H9 (cell line): ENCODE measurements around the gene STYK1. TPM values are rescaled to one million over a fixed set of nuclear protein-coding genes. Genes with fewer than 3 reads are reported as not detected.
A peak's percentile ranks its signal among the peaks of the same experiment; 100 is the strongest.

Experiments
- DNase-seq: peaks from one replicate; pipeline ENCODE4 v3.0.0-alpha.2; 2017
- H2AFZ ChIP-seq: one replicate; pipeline ENCODE4 v1.6.1; 2013; ENCODE audit warnings: mild to moderate bottlenecking, low read length, control low read depth, moderate library complexity
- H2AK5ac ChIP-seq: 2 replicates; pipeline ENCODE4 v1.6.1; 2013; ENCODE audit warnings: low read length, control low read depth, mixed read lengths; ENCODE audit not compliant: insufficient read length
- H2BK120ac ChIP-seq: one replicate; pipeline ENCODE4 v1.6.1; 2013; ENCODE audit warnings: low read depth, mild to moderate bottlenecking, low read length, control low read depth, inconsistent platforms; ENCODE audit not compliant: poor library complexity, severe bottlenecking
- H2BK12ac ChIP-seq: 2 replicates; pipeline ENCODE4 v1.6.1; 2013; ENCODE audit warnings: low read length, control low read depth, mixed read lengths, low read depth; ENCODE audit not compliant: insufficient read length
- H2BK15ac ChIP-seq: 2 replicates; pipeline ENCODE4 v1.6.1; 2013; ENCODE audit warnings: low read depth, low read length, control low read depth
- H2BK20ac ChIP-seq: one replicate; pipeline ENCODE4 v1.6.1; 2013; ENCODE audit warnings: low read depth, mild to moderate bottlenecking, low read length, control low read depth, inconsistent platforms; ENCODE audit not compliant: poor library complexity, severe bottlenecking
- H2BK5ac ChIP-seq: 2 replicates; pipeline ENCODE4 v1.6.1; 2013; ENCODE audit warnings: low read length, control low read depth, mixed read lengths; ENCODE audit not compliant: insufficient read length
- H3K14ac ChIP-seq: 2 replicates; pipeline ENCODE4 v1.6.1; 2013; ENCODE audit warnings: low read length, control low read depth; ENCODE audit not compliant: insufficient read depth
- H3K18ac ChIP-seq: 2 replicates; pipeline ENCODE4 v1.6.1; 2013; ENCODE audit warnings: low read depth, mild to moderate bottlenecking, mixed read lengths, low read length, control low read depth; ENCODE audit not compliant: insufficient read length
- H3K23ac ChIP-seq: 2 replicates; pipeline ENCODE4 v1.6.1; 2013; ENCODE audit warnings: low read length, control low read depth, mixed read lengths, low read depth; ENCODE audit not compliant: insufficient read length
- H3K23me2 ChIP-seq: 2 replicates; pipeline ENCODE4 v1.6.1; 2013; ENCODE audit warnings: low read depth, mild to moderate bottlenecking, mixed read lengths, low read length, control low read depth; ENCODE audit not compliant: insufficient read length, poor library complexity, severe bottlenecking
- H3K27ac ChIP-seq: 2 replicates; pipeline ENCODE4 v1.5.1; 2013; ENCODE audit warnings: low read length, control low read depth, mixed read lengths, low read depth; ENCODE audit not compliant: insufficient read length
- H3K27me3 ChIP-seq: 2 replicates; pipeline ENCODE4 v1.6.1; 2013; ENCODE audit warnings: low read length, control low read depth, inconsistent platforms; ENCODE audit not compliant: insufficient read depth
- H3K4ac ChIP-seq: 2 replicates; pipeline ENCODE4 v1.6.1; 2013; ENCODE audit warnings: low read depth, mild to moderate bottlenecking, control low read depth, inconsistent platforms, low read length, moderate library complexity
- H3K4me1 ChIP-seq: 2 replicates; pipeline ENCODE4 v1.6.1; 2013; ENCODE audit warnings: low read length, control low read depth, inconsistent platforms; ENCODE audit not compliant: insufficient read depth
- H3K4me2 ChIP-seq: 2 replicates; pipeline ENCODE4 v1.6.1; 2013; ENCODE audit warnings: low read length, control low read depth, mixed read lengths; ENCODE audit not compliant: insufficient read length, insufficient read depth
- H3K56ac ChIP-seq: 2 replicates; pipeline ENCODE4 v1.6.1; 2013; ENCODE audit warnings: low read depth, mild to moderate bottlenecking, mixed read lengths, low read length, control low read depth; ENCODE audit not compliant: insufficient read length
- H3K79me1 ChIP-seq: 2 replicates; pipeline ENCODE4 v1.6.1; 2013; ENCODE audit warnings: low read depth, mild to moderate bottlenecking, moderate library complexity, low read length, control low read depth, inconsistent platforms; ENCODE audit not compliant: insufficient read depth, poor library complexity, severe bottlenecking
- H3K79me2 ChIP-seq: 2 replicates; pipeline ENCODE4 v1.6.1; 2013; ENCODE audit warnings: low read length, control low read depth, inconsistent platforms; ENCODE audit not compliant: insufficient read depth
- H3K9ac ChIP-seq: 2 replicates; pipeline ENCODE4 v1.6.1; 2013; ENCODE audit warnings: low read length, control low read depth, mixed read lengths; ENCODE audit not compliant: insufficient read length; ENCODE audit errors: extremely low read depth
- H3K9me3 ChIP-seq: one replicate; pipeline ENCODE4 v1.6.1; 2013; ENCODE audit warnings: low read depth, low read length, inconsistent platforms; ENCODE audit not compliant: control insufficient read depth
- H3T11ph ChIP-seq: one replicate; pipeline ENCODE4 v1.6.1; 2013; ENCODE audit warnings: mild to moderate bottlenecking, low read length, control low read depth, inconsistent platforms
- H4K20me1 ChIP-seq: one replicate; pipeline ENCODE4 v1.6.1; 2013; ENCODE audit not compliant: control insufficient read depth, insufficient read length, insufficient read depth
- H4K5ac ChIP-seq: 2 replicates; pipeline ENCODE4 v1.6.1; 2013; ENCODE audit warnings: low read depth, mild to moderate bottlenecking, mixed read lengths, low read length, control low read depth; ENCODE audit not compliant: insufficient read length
- H4K8ac ChIP-seq: replicated peaks from 2 replicates; pipeline ENCODE4 v1.6.1; 2013; ENCODE audit warnings: low read length, control low read depth, mixed read lengths, low read depth; ENCODE audit not compliant: insufficient read length
- H4K91ac ChIP-seq: 2 replicates; pipeline ENCODE4 v1.6.1; 2013; ENCODE audit warnings: low read depth, mild to moderate bottlenecking, moderate library complexity, mixed read lengths, low read length, control low read depth; ENCODE audit not compliant: insufficient read length
- H3K27ac Mint-ChIP-seq, 3 experiments: 2 replicates in 2 of 3; 3 replicates in 1 of 3; pipeline ENCODE4 v1.8.0; 2020 to 2021; ENCODE audit warnings: mixed read lengths in 3 of 3, mild to moderate bottlenecking in 1 of 3, moderate library complexity in 1 of 3
- H3K27me3 Mint-ChIP-seq: 2 replicates; pipeline ENCODE4 v1.8.0; 2021; ENCODE audit warnings: low read depth, mild to moderate bottlenecking, moderate library complexity, mixed read lengths
- H3K36me3 Mint-ChIP-seq, 3 experiments: 2 replicates in 2 of 3; 3 replicates in 1 of 3; pipeline ENCODE4 v1.8.0; 2020 to 2021; ENCODE audit warnings: low read depth in 3 of 3, mixed read lengths in 3 of 3; ENCODE audit not compliant: insufficient read depth in 1 of 3
- H3K4me1 Mint-ChIP-seq, 2 experiments: 2 replicates each; pipeline ENCODE4 v1.8.0; 2020; ENCODE audit warnings: mixed read lengths in 2 of 2
- H3K4me3 Mint-ChIP-seq, 2 experiments: 2 replicates in 1 of 2; 3 replicates in 1 of 2; pipeline ENCODE4 v1.8.0; 2020 to 2021; ENCODE audit warnings: mild to moderate bottlenecking in 2 of 2, mixed read lengths in 2 of 2, moderate library complexity in 1 of 2
- H3K9me3 Mint-ChIP-seq, 2 experiments: 2 replicates in 1 of 2; 3 replicates in 1 of 2; pipeline ENCODE4 v1.8.0; 2020; ENCODE audit warnings: mild to moderate bottlenecking in 2 of 2, mixed read lengths in 2 of 2, moderate library complexity in 1 of 2
- WGBS: extraction: QIAGEN DNeasy Blood & Tissue Kit; methylation state at CpG from one replicate; pipeline ENCODE4 v1.1.7; 2013; ENCODE audit warnings: missing lambda C conversion rate, low lambda C conversion rate, mixed read lengths; ENCODE audit not compliant: insufficient read length; ENCODE audit errors: extremely low coverage; 5-methylcytosine and 5-hydroxymethylcytosine counted together
- total RNA-seq: library from RNA; stranded (reverse); gene quantifications from 2 replicates; pipeline ENCODE4 v1.2.1, GENCODE V29; 2021
- TF ChIP-seq, protein P1 (sequence below): fragments of 200-600 bp; sonication (generic); conservative IDR thresholded peaks from 3 replicates; pipeline ENCODE4 v1.8.0; 2021; ENCODE audit warnings: antibody characterized with exemption, mild to moderate bottlenecking

The STYK1 gene
- total RNA-seq, 1 experiment from 2014 or later: 0.37 TPM

DNA sequence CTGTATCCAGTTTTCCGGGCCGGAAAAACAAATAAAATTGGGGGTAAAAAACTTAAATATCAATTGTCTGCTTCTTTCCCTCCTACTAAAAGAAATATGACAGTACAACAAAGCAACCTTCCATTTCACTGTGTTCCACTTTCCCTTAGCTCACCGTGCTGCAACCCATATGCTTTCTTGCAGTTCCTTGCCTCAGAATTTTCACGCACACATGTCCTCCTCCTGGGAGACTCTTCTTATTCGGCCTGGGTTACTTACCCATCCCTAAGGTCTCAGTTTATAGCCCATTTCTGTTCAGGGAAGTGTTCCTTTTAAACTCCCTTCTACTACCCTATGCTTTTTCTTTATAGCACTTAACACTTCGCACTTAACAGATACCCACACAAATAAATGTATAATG lies 56.0 kb downstream of the STYK1 start:
- H3T11ph ChIP-seq: no peak overlapping the region
- no peak overlapping the region for H2AK5ac ChIP-seq
- peak overlapping the region in 1 of 3 experiments; percentile 3; a peak in 1 of 7 replicates for H3K27ac Mint-ChIP-seq
- H2BK5ac ChIP-seq: no peak overlapping the region
- no peak for DNase-seq
- H2AFZ ChIP-seq: no peak overlapping the region
- no peak overlapping the region for H4K8ac ChIP-seq
- TF ChIP-seq, protein P1, sequence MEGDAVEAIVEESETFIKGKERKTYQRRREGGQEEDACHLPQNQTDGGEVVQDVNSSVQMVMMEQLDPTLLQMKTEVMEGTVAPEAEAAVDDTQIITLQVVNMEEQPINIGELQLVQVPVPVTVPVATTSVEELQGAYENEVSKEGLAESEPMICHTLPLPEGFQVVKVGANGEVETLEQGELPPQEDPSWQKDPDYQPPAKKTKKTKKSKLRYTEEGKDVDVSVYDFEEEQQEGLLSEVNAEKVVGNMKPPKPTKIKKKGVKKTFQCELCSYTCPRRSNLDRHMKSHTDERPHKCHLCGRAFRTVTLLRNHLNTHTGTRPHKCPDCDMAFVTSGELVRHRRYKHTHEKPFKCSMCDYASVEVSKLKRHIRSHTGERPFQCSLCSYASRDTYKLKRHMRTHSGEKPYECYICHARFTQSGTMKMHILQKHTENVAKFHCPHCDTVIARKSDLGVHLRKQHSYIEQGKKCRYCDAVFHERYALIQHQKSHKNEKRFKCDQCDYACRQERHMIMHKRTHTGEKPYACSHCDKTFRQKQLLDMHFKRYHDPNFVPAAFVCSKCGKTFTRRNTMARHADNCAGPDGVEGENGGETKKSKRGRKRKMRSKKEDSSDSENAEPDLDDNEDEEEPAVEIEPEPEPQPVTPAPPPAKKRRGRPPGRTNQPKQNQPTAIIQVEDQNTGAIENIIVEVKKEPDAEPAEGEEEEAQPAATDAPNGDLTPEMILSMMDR: no peak
- H4K5ac ChIP-seq: no peak overlapping the region
- H3K9me3 ChIP-seq: no peaks in the 10 kb centered on the region
- H3K79me1 ChIP-seq: no peaks in the 10 kb centered on the region
- H3K23ac ChIP-seq: no peak overlapping the region
- H3K4me1 Mint-ChIP-seq: peaks cover 4 to 5% of the 10 kb centered on the region in 2 experiments
- H3K27me3 ChIP-seq: no peaks in the 10 kb centered on the region
- H3K14ac ChIP-seq: no peak overlapping the region
- no peak overlapping the region for H2BK12ac ChIP-seq
- peaks cover 2% of the 10 kb centered on the region; the same call in 1 of the 2 replicates for H3K27me3 Mint-ChIP-seq
- H3K23me2 ChIP-seq: peaks cover under 1% of the 10 kb centered on the region
- 0 out of 2 replicates have a peak, but pooled peaks cover 1% of the 10 kb centered on the region for H3K79me2 ChIP-seq
- no peaks in the 10 kb centered on the region for H3K4me1 ChIP-seq
- no peak overlapping the region for H3K4me2 ChIP-seq
- H3K9me3 Mint-ChIP-seq: peaks cover 0 to 3% of the 10 kb centered on the region in 2 experiments; a peak in 2 of 5 replicates
- no peak overlapping the region for H2BK15ac ChIP-seq
- H2BK20ac ChIP-seq: no peak overlapping the region
- H3K4ac ChIP-seq: no peak overlapping the region
- H3K36me3 Mint-ChIP-seq: peaks cover under 1 to 1% (median under 1%) of the 10 kb centered on the region in 3 experiments; a peak in 5 of 7 replicates
- no peaks in the 10 kb centered on the region for H4K20me1 ChIP-seq
- no peak overlapping the region for H3K56ac ChIP-seq
- no peak overlapping the region for H2BK120ac ChIP-seq
- H3K9ac ChIP-seq: no peak overlapping the region
- no peak overlapping the region for H3K18ac ChIP-seq
- H3K4me3 Mint-ChIP-seq: no peak overlapping the region
- H3K27ac ChIP-seq: no peak overlapping the region
- no CpG with 5 or more reads among the region's 6 CpGs for WGBS
- no peak overlapping the region for H4K91ac ChIP-seq
